Measurements from ENCODE around the gene RND2.
"Not testable (repeated sequence)": the region's sequence is repeated elsewhere in the genome, so short reads cannot be mapped to it uniquely, and the experiment has no call there.

DNA sequence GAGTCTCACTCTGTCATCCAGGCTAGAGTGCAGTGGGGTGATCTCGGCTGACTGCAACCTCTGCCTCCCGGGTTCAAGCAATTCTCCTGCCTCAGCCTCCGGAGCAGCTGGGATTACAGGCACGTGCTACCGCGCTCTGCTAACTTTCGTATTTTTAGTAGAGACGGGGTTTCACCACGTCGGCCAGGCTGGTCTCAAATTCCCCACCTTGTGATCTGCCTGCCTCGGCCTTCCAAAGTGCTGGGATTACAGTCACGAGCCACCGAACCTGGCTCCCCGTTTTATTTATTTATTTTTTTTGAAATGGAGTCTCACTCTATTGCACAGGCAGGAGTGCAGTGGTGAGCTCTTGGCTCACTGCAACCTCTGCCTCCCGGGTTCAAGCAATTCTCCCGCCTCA is 49.3 kb upstream of the RND2 start:
- TF ChIP-seq, protein P1, sequence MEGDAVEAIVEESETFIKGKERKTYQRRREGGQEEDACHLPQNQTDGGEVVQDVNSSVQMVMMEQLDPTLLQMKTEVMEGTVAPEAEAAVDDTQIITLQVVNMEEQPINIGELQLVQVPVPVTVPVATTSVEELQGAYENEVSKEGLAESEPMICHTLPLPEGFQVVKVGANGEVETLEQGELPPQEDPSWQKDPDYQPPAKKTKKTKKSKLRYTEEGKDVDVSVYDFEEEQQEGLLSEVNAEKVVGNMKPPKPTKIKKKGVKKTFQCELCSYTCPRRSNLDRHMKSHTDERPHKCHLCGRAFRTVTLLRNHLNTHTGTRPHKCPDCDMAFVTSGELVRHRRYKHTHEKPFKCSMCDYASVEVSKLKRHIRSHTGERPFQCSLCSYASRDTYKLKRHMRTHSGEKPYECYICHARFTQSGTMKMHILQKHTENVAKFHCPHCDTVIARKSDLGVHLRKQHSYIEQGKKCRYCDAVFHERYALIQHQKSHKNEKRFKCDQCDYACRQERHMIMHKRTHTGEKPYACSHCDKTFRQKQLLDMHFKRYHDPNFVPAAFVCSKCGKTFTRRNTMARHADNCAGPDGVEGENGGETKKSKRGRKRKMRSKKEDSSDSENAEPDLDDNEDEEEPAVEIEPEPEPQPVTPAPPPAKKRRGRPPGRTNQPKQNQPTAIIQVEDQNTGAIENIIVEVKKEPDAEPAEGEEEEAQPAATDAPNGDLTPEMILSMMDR (IDR thresholded peaks at IDR 0.05) = not testable (repeated sequence)
- not testable (repeated sequence) for TF ChIP-seq POLR2A (IDR thresholded peaks at IDR 0.05)

Data from breast epithelium (tissue), 3 donors.